NCI-H2227 (cell line): ENCODE data around the gene PGAM2.

Experiments used
- DNase-seq: peaks from one replicate; lab custom pipeline; 2025; ENCODE audit not compliant: unreplicated experiment; lab: John Stamatoyannopoulos, UW

PGAM2 gene

GRCh38 chr7:44086627-44087026 is 21.3 kb upstream of the PGAM2 start:
- DNase-seq = no peak

GRCh38 chr7:44085546-44085945 is 20.2 kb upstream of the PGAM2 start:
- DNase-seq = no peak

GRCh38 chr7:44084701-44085100 is 19.3 kb upstream of the PGAM2 start:
- DNase-seq = no peak

- no peak for DNase-seq
These were observed 18.4 kb upstream of the PGAM2 start for GRCh38 chr7:44083796-44084195.

- peak; percentile 97 for DNase-seq
These were observed 17.3 kb upstream of the PGAM2 start for GRCh38 chr7:44082541-44083207.

- DNase-seq = no peak
These were observed 15.9 kb upstream of the PGAM2 start for GRCh38 chr7:44081266-44081748.

- no peak for DNase-seq
These were observed 15.4 kb upstream of the PGAM2 start for GRCh38 chr7:44080686-44081265.

- DNase-seq = no peak
These were observed 14.8 kb upstream of the PGAM2 start for GRCh38 chr7:44080118-44080517.

GRCh38 chr7:44079331-44080021 is 14.1 kb upstream of the PGAM2 start:
- DNase-seq = no peak

- no peak for DNase-seq
These were observed 13.2 kb upstream of the PGAM2 start for GRCh38 chr7:44078521-44078920.

- DNase-seq = no peak
These were observed 12.3 kb upstream of the PGAM2 start for GRCh38 chr7:44077681-44078091.

- no peak for DNase-seq
These were observed 11.7 kb upstream of the PGAM2 start for GRCh38 chr7:44077061-44077460.

- no peak for DNase-seq
These were observed 10.9 kb upstream of the PGAM2 start for GRCh38 chr7:44076101-44076895.

GRCh38 chr7:44075296-44076075 is 10.1 kb upstream of the PGAM2 start:
- DNase-seq = no peak

GRCh38 chr7:44074349-44074695 is 9.0 kb upstream of the PGAM2 start:
- DNase-seq = no peak

- DNase-seq = no peak
These were observed 8.4 kb upstream of the PGAM2 start for GRCh38 chr7:44073664-44074348.

GRCh38 chr7:44072364-44073231 is 7.2 kb upstream of the PGAM2 start:
- DNase-seq = peak; percentile 68

- DNase-seq = no peak
These were observed 6.5 kb upstream of the PGAM2 start for GRCh38 chr7:44071726-44072363.

GRCh38 chr7:44068054-44068453 is 2.7 kb upstream of the PGAM2 start:
- no peak for DNase-seq
